AG04450 (cell line): Measurements from ENCODE around the gene TNK2. TPM values are rescaled to one million over a fixed set of nuclear protein-coding genes. Genes with fewer than 3 reads are reported as not detected.
"Not testable (repeated sequence)": the region's sequence is repeated elsewhere in the genome, so short reads cannot be mapped to it uniquely, and the experiment has no call there.

Experiments used
- CTCF ChIA-PET: fragments of 300-600, 350-600 bp; formaldehyde crosslinking; extraction: SDS; loops from one replicate; lab custom pipeline; 2022; ENCODE audit warnings: antibody characterized with exemption, inconsistent platforms; lab: Charles Lee
- POLR2A ChIA-PET: fragments of 350-600 bp; formaldehyde crosslinking; extraction: SDS; loops from one replicate; lab custom pipeline; 2021; ENCODE audit warnings: antibody characterized with exemption, inconsistent platforms; lab: Yijun Ruan, JAX
- DNase-seq: peaks from one replicate; pipeline ENCODE4 v3.0.0-alpha.2; 2011; ENCODE audit warnings: low read depth, low spot score
- H3K27ac ChIP-seq: one replicate; pipeline ENCODE4 v1.5.1; 2012; ENCODE audit warnings: low read depth, low read length, control low read depth
- H3K27me3 ChIP-seq: one replicate; pipeline ENCODE4 v1.6.0; 2012; ENCODE audit warnings: low read length; ENCODE audit not compliant: control insufficient read depth, insufficient read depth
- H3K4me3 ChIP-seq: 2 replicates; pipeline ENCODE4 v1.5.1; 2011; ENCODE audit warnings: mild to moderate bottlenecking, low read depth, low read length, control low read depth
- H3K9me3 ChIP-seq: 2 replicates; pipeline ENCODE4 v1.5.1; 2012; ENCODE audit warnings: low read length; ENCODE audit not compliant: control insufficient read depth, insufficient read depth
- polyA plus RNA-seq: library from polyadenylated mRNA; depleted of rRNA; stranded (reverse); fragments of >200 nt; gene quantifications from 2 replicates; pipeline ENCODE4 v1.2.3, GENCODE V29; 2011
- TF ChIP-seq, protein P1 (sequence below): IDR thresholded peaks from 2 replicates; pipeline ENCODE4 v1.5.1; 2011; ENCODE audit warnings: low read depth, low read length, control low read depth, inconsistent platforms

Gene TNK2
- polyA plus RNA-seq, 1 experiment = 2.7 TPM

DNA sequence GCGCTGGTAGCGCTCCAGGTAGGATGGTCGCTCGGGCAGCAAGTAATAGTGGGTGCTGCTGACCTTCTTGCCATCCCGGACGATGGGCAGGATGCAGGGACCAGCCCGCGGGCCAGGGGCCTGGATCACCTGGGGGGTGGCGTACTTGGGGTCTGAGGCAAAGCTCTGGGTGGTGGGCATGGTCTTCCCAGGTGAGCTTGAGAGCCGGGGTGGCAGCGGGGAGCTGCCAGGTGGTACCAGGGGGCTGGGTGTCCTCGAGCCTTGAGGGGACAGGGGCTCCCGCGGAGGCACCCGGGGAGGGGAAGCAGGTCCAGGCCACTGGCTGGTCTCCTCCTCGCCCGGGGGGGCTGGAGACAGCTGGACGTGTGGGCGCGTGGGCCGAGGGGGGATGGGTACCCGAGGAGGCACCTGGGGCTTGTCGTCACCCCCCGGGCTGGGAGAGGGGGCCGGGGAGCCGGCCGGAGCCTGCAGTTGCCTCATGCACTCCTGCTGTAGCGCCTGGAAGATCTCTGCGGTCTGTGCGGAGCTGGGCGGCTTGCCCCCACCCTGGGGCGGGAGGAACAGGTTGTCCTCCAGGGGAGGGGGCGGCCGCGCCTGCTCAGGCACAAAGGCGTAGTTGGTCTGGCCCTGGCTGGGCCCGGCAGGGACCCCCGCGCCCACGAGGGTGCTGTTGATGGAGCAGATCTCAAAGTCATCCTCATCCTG is 40.6 kb downstream of the TNK2 start:
- ChIA-PET POLR2A (no interaction called here), CTCF (interaction anchor here (1.2 kb wide), 1 partner anchor 27 kb away, joined by 4 read pairs; no protein-coding TSS in a partner anchor)
- no peak overlapping the region for H3K27ac ChIP-seq
- H3K9me3 ChIP-seq = no peaks in the 10 kb centered on the region; the same call in 1 of the 2 replicates
- DNase-seq = no peak
- no peaks in the 10 kb centered on the region for H3K27me3 ChIP-seq
- TF ChIP-seq, protein P1, sequence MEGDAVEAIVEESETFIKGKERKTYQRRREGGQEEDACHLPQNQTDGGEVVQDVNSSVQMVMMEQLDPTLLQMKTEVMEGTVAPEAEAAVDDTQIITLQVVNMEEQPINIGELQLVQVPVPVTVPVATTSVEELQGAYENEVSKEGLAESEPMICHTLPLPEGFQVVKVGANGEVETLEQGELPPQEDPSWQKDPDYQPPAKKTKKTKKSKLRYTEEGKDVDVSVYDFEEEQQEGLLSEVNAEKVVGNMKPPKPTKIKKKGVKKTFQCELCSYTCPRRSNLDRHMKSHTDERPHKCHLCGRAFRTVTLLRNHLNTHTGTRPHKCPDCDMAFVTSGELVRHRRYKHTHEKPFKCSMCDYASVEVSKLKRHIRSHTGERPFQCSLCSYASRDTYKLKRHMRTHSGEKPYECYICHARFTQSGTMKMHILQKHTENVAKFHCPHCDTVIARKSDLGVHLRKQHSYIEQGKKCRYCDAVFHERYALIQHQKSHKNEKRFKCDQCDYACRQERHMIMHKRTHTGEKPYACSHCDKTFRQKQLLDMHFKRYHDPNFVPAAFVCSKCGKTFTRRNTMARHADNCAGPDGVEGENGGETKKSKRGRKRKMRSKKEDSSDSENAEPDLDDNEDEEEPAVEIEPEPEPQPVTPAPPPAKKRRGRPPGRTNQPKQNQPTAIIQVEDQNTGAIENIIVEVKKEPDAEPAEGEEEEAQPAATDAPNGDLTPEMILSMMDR = no peak
- H3K4me3 ChIP-seq = no peak overlapping the region

GRCh38 chr3:195866686-195867511 is 41.5 kb downstream of the TNK2 start:
- Histone ChIP-seq H3K27me3 (no peaks in the 10 kb centered on the region), H3K4me3 (no peak overlapping the region), H3K27ac (no peak overlapping the region), H3K9me3 (no peaks in the 10 kb centered on the region; the same call in 1 of the 2 replicates)
- CTCF ChIA-PET = interaction anchor here (1.2 kb wide), 1 partner anchor 28 kb away, joined by 4 read pairs; no protein-coding TSS in a partner anchor
- POLR2A ChIA-PET = no interaction called here
- DNase-seq = no peak
- TF ChIP-seq, protein P1 = no peak

GRCh38 chr3:195865752-195866151 is 42.6 kb downstream of the TNK2 start:
- no peak for DNase-seq
- ChIA-PET POLR2A (no interaction called here), CTCF (no interaction called here)

DNA sequence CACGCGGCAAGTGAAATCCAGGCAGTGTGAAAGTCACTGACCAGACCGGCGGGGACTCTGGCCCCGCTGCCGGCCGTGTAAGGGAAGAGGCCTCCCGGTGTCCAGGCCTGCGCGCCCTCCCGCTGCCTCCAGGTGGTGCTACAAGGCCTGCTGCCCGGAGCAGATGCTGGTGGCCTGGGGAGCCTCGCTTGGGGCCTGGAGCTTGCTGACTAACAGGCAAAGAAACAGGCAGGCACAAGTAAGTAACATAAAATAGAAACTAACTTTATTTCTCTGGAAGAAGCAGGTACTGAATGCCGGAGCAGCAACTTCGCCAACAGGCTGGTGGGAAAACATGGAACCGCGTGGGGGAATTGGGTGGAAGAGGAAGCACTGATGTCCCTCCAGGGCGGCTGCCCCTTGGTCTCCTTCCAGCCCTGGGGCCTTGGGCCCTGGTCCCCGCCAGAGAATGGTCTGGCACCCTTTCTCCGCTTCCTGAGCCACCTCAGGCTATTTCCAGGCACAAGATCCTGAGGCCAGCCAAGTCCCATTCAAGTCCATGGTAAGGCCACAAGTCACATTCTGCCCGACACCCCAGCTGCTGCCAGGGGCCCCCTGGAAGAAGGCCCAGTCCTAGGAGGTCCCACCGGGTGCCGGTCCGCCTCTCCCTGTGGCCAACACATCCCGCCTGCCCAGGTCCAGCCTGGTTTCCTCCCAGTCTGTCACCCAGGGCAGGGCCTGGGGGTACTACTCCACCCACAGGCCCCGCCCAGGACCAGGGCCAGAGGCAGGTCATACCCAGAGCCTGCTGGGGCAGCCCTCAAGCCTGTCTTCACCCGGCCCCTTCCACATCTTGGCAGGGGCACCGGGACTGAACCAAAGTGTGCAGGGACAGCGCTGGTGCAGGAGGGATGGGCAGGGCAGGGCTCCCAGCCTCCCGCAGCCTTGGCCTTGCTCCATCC is 45.0 kb downstream of the TNK2 start:
- Histone ChIP-seq H3K9me3 (no peaks in the 10 kb centered on the region; the same call in 1 of the 2 replicates), H3K27ac (peak overlapping the region; percentile 2), H3K27me3 (no peaks in the 10 kb centered on the region), H3K4me3 (no peak overlapping the region)
- CTCF ChIA-PET = interaction anchor here (0.6 to 3.9 kb wide), 12 partner anchors 9 to 60 kb away, joined by 3 to 131 read pairs (median 4); no protein-coding TSS in a partner anchor
- POLR2A ChIA-PET = interaction anchor here (1.4 kb wide), 1 partner anchor 31 kb away, joined by 6 read pairs; no protein-coding TSS in a partner anchor
- DNase-seq = peak; percentile 79
- TF ChIP-seq, protein P1 = peak; percentile 97

More at GRCh38 chr3:195865752-195866151, 42.6 kb downstream of the TNK2 start:
- TF ChIP-seq, protein P1 = no peak
- Histone ChIP-seq H3K27ac (no peak overlapping the region), H3K9me3 (no peaks in the 10 kb centered on the region; the same call in 1 of the 2 replicates), H3K4me3 (no peak overlapping the region), H3K27me3 (no peaks in the 10 kb centered on the region)

GRCh38 chr3:195862318-195862717 is 46.0 kb downstream of the TNK2 start:
- H3K4me3 ChIP-seq, POLR2A ChIA-PET, H3K27me3 ChIP-seq, H3K9me3 ChIP-seq, H3K27ac ChIP-seq, DNase-seq: not testable (repeated sequence)
- CTCF ChIA-PET = interaction anchor here (0.5 to 3.9 kb wide), 14 partner anchors 9 to 195 kb away, joined by 3 to 131 read pairs (median 6); no protein-coding TSS in a partner anchor
